ENCODE results near the gene TLE1.

- no peak for TF ChIP-seq POLR2AphosphoS5 (IDR thresholded peaks at IDR 0.05; ENCODE audit: borderline replicate concordance, low read depth, low read length)
- no peak for TF ChIP-seq EZH2 (IDR thresholded peaks at IDR 0.05)
- TF ChIP-seq FOXP2 (optimal IDR thresholded peaks at IDR 0.05; ENCODE audit: control extremely low read depth, extremely low read length, insufficient read depth), result peak; percentile 97
Observed at GRCh38 chr9:81613002-81613812, 76.1 kb downstream of the TLE1 start.
